Measurements from ENCODE around the gene GGA3.

Gene GGA3

GRCh38 chr17:75261336-75262111, at the start of gene GGA3, which contains the start of gene MRPS7:
Gene GGA3, minus strand, starts transcription at chr17:75261606. Its CDS starts 19 bp downstream, at chr17:75261587.
Gene MRPS7, plus strand, starts transcription at chr17:75261879. Its CDS starts 22 bp downstream, at chr17:75261901.
- TF ChIP-seq TEAD4 (IDR thresholded peaks at IDR 0.05) (peak; percentile 23; the same call in 1 of the 2 replicates), TCF12 (IDR thresholded peaks at IDR 0.05; ENCODE audit: low read depth) (no peak; the same call in none of the 2 replicates), USF1 (IDR thresholded peaks at IDR 0.05) (peak; percentile 7; the same call in 1 of the 2 replicates), CEBPB (IDR thresholded peaks at IDR 0.05) (no peak), EGR1 (IDR thresholded peaks at IDR 0.05) (0 out of 2 replicates have a peak, but pooled peaks have one; percentile 7), YY1 (IDR thresholded peaks at IDR 0.05; ENCODE audit: low read depth) (peak; percentile 93), EP300 (IDR thresholded peaks at IDR 0.05; ENCODE audit: borderline replicate concordance) (0 out of 2 replicates have a peak, but pooled peaks have one; percentile 34), RAD21 (IDR thresholded peaks at IDR 0.05; ENCODE audit: low read depth) (no peak), FOXM1 (IDR thresholded peaks at IDR 0.05; ENCODE audit: borderline replicate concordance, low read depth) (no peak; the same call in 1 of the 2 replicates), CREB1 (IDR thresholded peaks at IDR 0.05; ENCODE audit: low read depth) (peak; percentile 42), ZBTB7A (IDR thresholded peaks at IDR 0.05; ENCODE audit: low read depth) (no peak), REST (IDR thresholded peaks at IDR 0.05; ENCODE audit: low read depth) (peak; percentile 24; the same call in 1 of the 2 replicates), MAX (IDR thresholded peaks at IDR 0.05) (0 out of 2 replicates have a peak, but pooled peaks have one; percentile 49), TAF1 (IDR thresholded peaks at IDR 0.05; ENCODE audit: low read depth) (peak; percentile 100), NFIC (IDR thresholded peaks at IDR 0.05) (peak; percentile 4; the same call in 1 of the 2 replicates)

- TF ChIP-seq USF1 (IDR thresholded peaks at IDR 0.05) (no peak), MAX (IDR thresholded peaks at IDR 0.05) (no peak), TEAD4 (IDR thresholded peaks at IDR 0.05) (no peak), EGR1 (IDR thresholded peaks at IDR 0.05) (no peak), REST (IDR thresholded peaks at IDR 0.05; ENCODE audit: low read depth) (no peak), CREB1 (IDR thresholded peaks at IDR 0.05; ENCODE audit: low read depth) (no peak), TAF1 (IDR thresholded peaks at IDR 0.05; ENCODE audit: low read depth) (no peak), TCF12 (IDR thresholded peaks at IDR 0.05; ENCODE audit: low read depth) (no peak)
Measured at GRCh38 chr17:75308732-75309629, 47.6 kb upstream of the GGA3 start.

GRCh38 chr17:75307957-75308731, 46.7 kb upstream of the GGA3 start:
- TF ChIP-seq USF1 (IDR thresholded peaks at IDR 0.05) (no peak), ZBTB7A (IDR thresholded peaks at IDR 0.05; ENCODE audit: low read depth) (no peak), NFIC (IDR thresholded peaks at IDR 0.05) (no peak), TEAD4 (IDR thresholded peaks at IDR 0.05) (no peak), YY1 (IDR thresholded peaks at IDR 0.05; ENCODE audit: low read depth) (no peak), CREB1 (IDR thresholded peaks at IDR 0.05; ENCODE audit: low read depth) (no peak), REST (IDR thresholded peaks at IDR 0.05; ENCODE audit: low read depth) (no peak), MAX (IDR thresholded peaks at IDR 0.05) (no peak), TCF12 (IDR thresholded peaks at IDR 0.05; ENCODE audit: low read depth) (no peak), EGR1 (IDR thresholded peaks at IDR 0.05) (no peak), EP300 (IDR thresholded peaks at IDR 0.05; ENCODE audit: borderline replicate concordance) (no peak), CEBPB (IDR thresholded peaks at IDR 0.05) (no peak), RAD21 (IDR thresholded peaks at IDR 0.05; ENCODE audit: low read depth) (no peak), TAF1 (IDR thresholded peaks at IDR 0.05; ENCODE audit: low read depth) (no peak), FOXM1 (IDR thresholded peaks at IDR 0.05; ENCODE audit: borderline replicate concordance, low read depth) (no peak)
